CD4-positive, alpha-beta T cell treated with Interleukin-10 for 1 hour (primary cell): ENCODE measurements around the gene TRAK1.

Source experiments
- DNase-seq: peaks from one replicate; pipeline ENCODE4 v3.0.0-alpha.2; 2020

Gene TRAK1

DNA sequence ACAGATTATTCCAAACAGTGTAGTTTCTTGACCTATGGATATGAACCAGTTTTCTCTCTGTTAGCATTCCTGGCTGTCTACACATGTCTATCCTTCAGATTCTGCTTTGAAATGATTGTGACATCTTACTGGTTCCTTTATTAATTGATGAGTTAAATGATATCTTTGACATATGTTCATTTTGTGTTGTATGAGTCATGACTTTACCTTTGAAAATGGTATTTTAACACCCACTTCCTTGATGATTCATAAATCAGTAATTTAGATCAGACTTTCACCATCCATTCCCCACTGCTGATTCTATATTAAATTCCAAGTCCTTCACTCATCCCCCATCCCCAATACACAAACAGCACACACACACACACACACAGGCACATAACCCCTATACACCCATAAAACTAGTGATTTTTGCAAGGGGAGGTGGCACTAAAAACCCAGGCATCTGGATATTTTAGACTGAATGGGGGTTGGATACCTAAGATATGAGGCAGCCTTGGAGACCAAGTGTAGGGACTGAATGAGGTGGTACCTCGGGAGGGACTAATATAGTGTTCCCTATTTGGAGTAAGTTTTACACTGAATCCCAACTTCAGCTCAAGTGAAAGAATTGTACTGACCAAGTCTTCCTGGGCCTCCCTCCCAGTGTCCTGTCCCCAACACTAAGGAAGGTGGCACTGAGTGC is 165.1 kb downstream of the TRAK1 start:
- no peak for DNase-seq

DNA sequence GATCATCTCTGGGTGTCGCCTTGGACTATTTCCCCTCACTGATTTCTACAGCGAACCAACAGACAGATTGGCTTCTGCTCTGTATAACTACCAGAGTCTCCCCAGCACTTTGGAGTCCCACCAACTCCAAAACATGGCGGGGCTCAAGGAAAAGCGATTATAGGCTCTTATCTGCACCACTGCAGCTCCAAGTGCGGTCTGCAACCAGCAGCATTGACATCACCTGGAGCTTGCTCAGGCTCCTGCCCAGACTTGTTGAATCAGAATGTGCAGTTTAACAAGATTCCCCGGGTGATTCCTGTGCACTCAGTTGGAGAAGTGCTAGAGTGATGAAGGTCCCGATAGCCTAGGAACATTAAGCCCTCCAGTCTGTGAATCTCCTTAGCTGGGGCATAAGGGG is 165.8 kb downstream of the TRAK1 start:
- DNase-seq, result no peak

- no peak for DNase-seq
These were observed 171.4 kb downstream of the TRAK1 start for GRCh38 chr3:42262525-42262924.

- DNase-seq, result no peak
These were observed 172.5 kb downstream of the TRAK1 start for GRCh38 chr3:42263354-42264346.

- no peak for DNase-seq
These were observed 173.4 kb downstream of the TRAK1 start for GRCh38 chr3:42264399-42265058.

DNA sequence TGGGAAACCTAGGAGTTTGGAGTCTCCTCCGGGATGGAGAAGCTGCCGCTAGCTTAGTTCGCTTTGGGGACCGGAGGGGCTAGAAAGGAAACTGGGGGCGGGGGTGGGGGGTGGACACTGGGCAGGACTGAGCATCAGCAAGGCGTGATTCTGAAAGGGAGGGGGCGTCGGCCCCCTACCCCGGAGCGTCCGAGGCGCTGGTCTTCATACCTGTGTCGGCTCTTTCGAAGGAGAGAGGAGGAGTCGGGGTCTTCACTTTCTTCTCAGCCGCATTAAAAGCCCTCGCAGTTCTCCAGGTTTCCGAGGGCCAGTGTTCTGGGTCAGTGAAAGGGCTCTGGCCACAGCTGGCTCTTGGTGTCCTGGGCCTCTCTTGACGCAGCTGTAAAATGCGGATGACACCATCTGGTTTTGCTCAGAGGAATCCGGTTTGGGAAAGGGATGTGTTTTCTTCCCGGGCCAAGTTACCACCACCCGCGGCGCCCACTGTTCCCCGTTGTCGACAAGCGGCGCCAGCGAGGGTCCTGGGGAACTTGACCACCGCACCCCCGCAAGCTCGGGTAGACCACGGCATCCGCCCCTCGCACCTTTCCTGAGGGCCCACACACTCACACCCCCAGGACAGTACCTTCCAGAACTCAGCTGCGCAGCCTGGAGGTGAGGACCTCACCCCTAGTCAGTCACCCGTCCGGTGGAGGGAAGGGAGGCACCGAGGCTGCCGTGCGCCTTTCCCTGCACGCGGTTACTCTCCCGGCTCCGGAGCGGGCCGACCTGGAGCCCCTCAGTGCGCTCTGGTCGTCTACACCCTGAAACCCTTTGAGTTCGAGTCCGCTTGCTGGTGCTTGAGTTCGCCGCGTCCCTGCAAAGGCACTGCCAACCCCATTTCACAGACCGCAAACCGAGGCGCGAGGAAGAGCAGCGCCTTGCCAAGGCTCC is 174.2 kb downstream of the TRAK1 start:
- no peak for DNase-seq

DNA sequence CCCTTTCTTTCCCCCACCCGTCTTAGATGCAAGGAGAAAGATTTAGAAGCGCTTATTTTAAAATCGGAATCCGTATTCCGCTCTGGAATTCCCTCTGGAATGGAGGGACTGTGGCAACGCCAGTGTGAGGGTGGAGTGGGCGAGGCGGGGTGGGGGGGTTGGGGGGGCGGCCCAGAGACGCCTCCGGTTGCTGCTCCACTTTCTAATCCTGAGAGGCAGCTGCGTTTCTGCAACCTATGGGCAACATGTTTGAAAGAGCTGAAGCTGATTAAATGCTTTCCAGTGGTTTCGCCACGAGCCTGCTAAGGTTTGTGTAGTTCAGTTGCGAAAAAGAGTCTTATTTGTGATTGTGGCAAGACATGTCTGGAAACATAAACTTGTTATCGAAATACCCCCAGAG is 174.9 kb downstream of the TRAK1 start, which contains the start of gene CCK:
TSS of gene CCK (minus strand) at position 101 of the 400 bp plus-strand sequence. CDS start 2,555 bp downstream, outside the sequence.
- DNase-seq, result no peak

DNA sequence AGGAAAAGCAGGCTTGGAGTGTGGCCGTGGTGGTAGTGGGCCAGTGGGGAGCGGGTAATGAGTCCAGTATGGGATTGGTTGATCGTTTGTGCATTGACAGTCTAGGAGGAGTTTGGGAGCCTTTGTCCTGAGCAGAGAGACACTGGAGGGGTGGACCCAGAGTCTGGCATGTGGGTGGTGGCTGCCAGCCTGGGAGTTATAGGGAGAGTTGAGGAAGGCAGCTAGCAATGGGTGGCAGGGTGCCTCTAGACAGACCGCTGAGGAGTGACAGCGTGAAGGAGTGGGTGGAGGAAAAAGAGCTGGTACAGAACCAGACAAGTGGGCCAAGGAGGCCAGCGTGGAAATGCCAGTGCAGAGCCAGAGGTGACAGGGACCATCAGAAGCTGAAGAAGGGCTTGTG is 176.7 kb downstream of the TRAK1 start:
- DNase-seq, result no peak

DNA sequence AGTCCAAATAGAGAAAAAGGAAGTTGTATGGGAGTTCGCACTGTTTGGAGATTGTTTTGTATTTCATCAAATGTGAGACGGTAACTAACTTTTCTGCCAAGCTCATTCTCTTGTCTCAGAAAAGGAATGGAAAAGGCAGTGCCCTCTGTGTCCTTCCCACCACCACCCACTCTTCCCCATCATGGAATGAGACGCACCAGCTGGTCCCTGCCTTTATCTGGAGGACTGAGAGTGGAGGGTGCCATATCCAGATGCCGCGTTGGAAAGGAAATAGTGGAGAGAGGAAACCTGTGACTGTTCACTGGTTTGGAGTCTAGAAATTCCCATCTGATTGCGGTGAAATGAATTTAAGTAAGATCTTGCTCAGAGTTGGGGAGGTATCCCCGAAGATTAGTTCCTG is 178.5 kb downstream of the TRAK1 start:
- DNase-seq, result no peak

DNA sequence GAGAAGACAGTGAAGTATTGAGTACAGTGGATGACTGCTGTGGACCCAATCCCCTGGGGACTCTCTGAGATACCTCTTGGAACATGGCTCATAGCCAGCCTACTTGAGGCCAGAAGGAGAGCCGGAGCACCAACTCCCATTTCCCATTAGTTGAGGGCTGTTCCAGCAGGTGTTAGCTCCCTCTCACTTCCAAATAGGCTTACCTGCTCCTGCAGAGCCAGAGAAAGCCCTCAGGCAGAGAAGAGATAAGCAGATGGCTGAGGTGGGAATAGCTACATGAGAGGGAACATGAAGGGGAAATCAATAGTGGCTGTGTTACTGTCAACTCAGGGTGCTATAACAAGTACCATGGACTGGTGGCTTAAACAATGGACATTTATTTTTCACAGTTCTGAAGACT is 179.4 kb downstream of the TRAK1 start:
- DNase-seq, result no peak

- DNase-seq, result no peak
These were observed 180.6 kb downstream of the TRAK1 start for GRCh38 chr3:42271786-42272185.

GRCh38 chr3:42273361-42273760 is 182.2 kb downstream of the TRAK1 start:
- no peak for DNase-seq

GRCh38 chr3:42274266-42274665 is 183.1 kb downstream of the TRAK1 start:
- DNase-seq, result no peak

- DNase-seq, result no peak
These were observed 184.1 kb downstream of the TRAK1 start for GRCh38 chr3:42275217-42275616.
